K562 (cell line): ENCODE measurements around the gene ARHGEF12. TPM values are rescaled to one million over a fixed set of nuclear protein-coding genes. Genes with fewer than 3 reads are reported as not detected.
A peak's percentile ranks its signal among the peaks of the same experiment; 100 is the strongest.

Source experiments
- ARNT ChIP-seq, 2 experiments: fragments of 450-650 bp; IDR thresholded peaks; 2 replicates each; pipeline ENCODE4 v1.6.1; 2016; ENCODE audit warnings: mild to moderate bottlenecking in 1 of 2
- BRD4 ChIP-seq: fragments of 200-600 bp; sonication (generic); IDR thresholded peaks from 2 replicates; pipeline ENCODE4 v1.6.1; 2017; ENCODE audit warnings: inconsistent platforms
- CHD7 ChIP-seq: fragments of 200-600 bp; sonication (generic); IDR thresholded peaks from one replicate; pipeline ENCODE4 v1.6.1; 2012; ENCODE audit warnings: mild to moderate bottlenecking, low read depth, low read length, inconsistent platforms
- EP300 ChIP-seq: IDR thresholded peaks from 2 replicates; pipeline ENCODE4 v1.6.1; 2012; ENCODE audit warnings: low read length, improper control_type of control experiment
- ESRRA ChIP-seq: fragments of 450-650 bp; IDR thresholded peaks from 2 replicates; pipeline ENCODE4 v1.6.1; 2014; ENCODE audit warnings: low read depth, mild to moderate bottlenecking, moderate library complexity, borderline replicate concordance
- GTF2F1 ChIP-seq: IDR thresholded peaks from 2 replicates; pipeline ENCODE4 v1.6.1; 2011; ENCODE audit warnings: low read depth, low read length, improper control_type of control experiment
- HNRNPUL1 ChIP-seq: fragments of 200-400 bp; formaldehyde crosslinking; IDR thresholded peaks from 2 replicates; pipeline ENCODE4 v1.6.1; 2017; ENCODE audit warnings: low read length
- KLF1 ChIP-seq: fragments of 450-650 bp; IDR thresholded peaks from 2 replicates; pipeline ENCODE4 v1.6.1; 2016; ENCODE audit warnings: missing genetic modification characterization, missing compliant biosample characterization
- SIRT6 ChIP-seq: IDR thresholded peaks from one replicate; pipeline ENCODE4 v1.6.1; 2012; ENCODE audit warnings: low read depth, mild to moderate bottlenecking, control low read depth, inconsistent platforms, low read length, moderate library complexity
- ZBED1 ChIP-seq: IDR thresholded peaks from 2 replicates; pipeline ENCODE4 v1.6.1; 2014
- ZBTB11 ChIP-seq, 3 experiments: fragments of 200-800 bp in 1 of 3; fragments of 250-450 bp in 1 of 3; fragments of 450-650 bp in 1 of 3; sonication (Bioruptor Pico) in 1 of 3; sonication (Bioruptor generic) in 1 of 3; formaldehyde crosslinking in 1 of 3; IDR thresholded peaks; 2 replicates each; pipeline versions ENCODE4 v1.6.1 to v1.8.0; 2016 to 2022; ENCODE audit warnings: mild to moderate bottlenecking in 2 of 3, missing genetic modification characterization in 2 of 3, missing compliant biosample characterization in 1 of 3, moderate library complexity in 1 of 3
- ZFP30 ChIP-seq: fragments of 250-450 bp; sonication (Bioruptor Pico); IDR thresholded peaks from 2 replicates; pipeline ENCODE4 v1.8.0; 2022; ENCODE audit warnings: moderate library complexity, mild to moderate bottlenecking, inconsistent platforms, borderline replicate concordance
- ZFP36 ChIP-seq: fragments of 150-350 bp; IDR thresholded peaks from 2 replicates; pipeline ENCODE4 v1.6.1; 2018; ENCODE audit warnings: low read length, low read depth; ENCODE audit not compliant: partially characterized antibody
- polyA plus RNA-seq, 8 experiments: library from polyadenylated mRNA; depleted of rRNA in 4 of 8; stranded (reverse) in 5 of 8; unstranded in 3 of 8; fragments of >200 nt; fragmentation: Nextera tagmentation in 2 of 8; fragmentation: Illumina TruSeq in 1 of 8; extraction: Ambion mirVana in 2 of 8; extraction: Trizol in 1 of 8; gene quantifications; 2 replicates each; pipeline versions ENCODE4 v1.2.1 to v1.2.3, GENCODE V29; 2011 to 2014; ENCODE audit warnings: inconsistent platforms in 1 of 8, missing spikeins in 1 of 8
- total RNA-seq, 7 experiments: library from RNA; depleted of rRNA in 6 of 7; stranded (reverse); fragments of >200 nt in 6 of 7; fragmentation: Illumina TruSeq in 2 of 7; extraction: Trizol in 2 of 7; gene quantifications; 2 replicates each; pipeline versions ENCODE4 v1.2.1 to v1.2.3, GENCODE V29; 2011 to 2021; ENCODE audit warnings: low replicate concordance in 1 of 7

ARHGEF12 gene
- total and polyA plus RNA-seq, 9 of the 15 experiments (the other 6 are each of a cell fraction or from before 2014, with no cell fraction given): 3.5 to 51.7 (median 29.5) TPM

- TF ChIP-seq BRD4 (no peak), GTF2F1 (no peak), EP300 (peak; percentile 82), HNRNPUL1 (no peak), ZBTB11 (CRISPR knock-in tag; IDR thresholded peaks at IDR 0.05) (no peak), ZFP30 (CRISPR knock-in tag) (no peak), ZBED1 (no peak), ZFP36 (no peak), CHD7 (no peak), ARNT (IDR thresholded peaks at IDR 0.05) (no peak), SIRT6 (no peak), KLF1 (tag) (no peak), ESRRA (peak; percentile 99; the same call in 1 of the 2 replicates)
Measured at GRCh38 chr11:120344302-120345004, 8.2 kb downstream of the ARHGEF12 start (continued).
